ENCODE measurements around the gene AGTPBP1. TPM values are rescaled to one million over a fixed set of nuclear protein-coding genes. Genes with fewer than 3 reads are reported as not detected.

Gene AGTPBP1
- total RNA-seq, 1 donor from 2014 or later, result 18.0 TPM

- Mint-ChIP-seq H3K4me3 (ENCODE audit: unreplicated experiment) (no peak overlapping the region), H3K4me1 (ENCODE audit: unreplicated experiment) (no peaks in the 10 kb centered on the region), H3K27ac (ENCODE audit: unreplicated experiment) (no peak overlapping the region), H3K9me3 (ENCODE audit: unreplicated experiment) (no peaks in the 10 kb centered on the region), H3K36me3 (ENCODE audit: unreplicated experiment) (peaks cover 22% of the 10 kb centered on the region), H3K27me3 (ENCODE audit: unreplicated experiment) (no peaks in the 10 kb centered on the region)
- DNase-seq (ENCODE audit: extremely low spot score, unreplicated experiment), result no peak
- TF ChIP-seq CTCF (IDR thresholded peaks at IDR 0.05), result no peak
These were observed 65.0 kb downstream of the AGTPBP1 start for GRCh38 chr9:85676790-85677189.

GRCh38 chr9:85667374-85667773 lies 74.4 kb downstream of the AGTPBP1 start:
- no peak for TF ChIP-seq CTCF (IDR thresholded peaks at IDR 0.05)
- Mint-ChIP-seq H3K27me3 (ENCODE audit: unreplicated experiment) (no peaks in the 10 kb centered on the region), H3K9me3 (ENCODE audit: unreplicated experiment) (no peaks in the 10 kb centered on the region), H3K4me1 (ENCODE audit: unreplicated experiment) (no peaks in the 10 kb centered on the region), H3K36me3 (ENCODE audit: unreplicated experiment) (peaks cover 14% of the 10 kb centered on the region), H3K27ac (ENCODE audit: unreplicated experiment) (no peak overlapping the region), H3K4me3 (ENCODE audit: unreplicated experiment) (no peak overlapping the region)
- no peak for DNase-seq (ENCODE audit: extremely low spot score, unreplicated experiment)

- H3K27me3 Mint-ChIP-seq (ENCODE audit: unreplicated experiment), result no peaks in the 10 kb centered on the region
- TF ChIP-seq CTCF (IDR thresholded peaks at IDR 0.05), result no peak
- no peak overlapping the region for H3K4me3 Mint-ChIP-seq (ENCODE audit: unreplicated experiment)
- no peak for DNase-seq (ENCODE audit: extremely low spot score, unreplicated experiment)
- no peaks in the 10 kb centered on the region for H3K4me1 Mint-ChIP-seq (ENCODE audit: unreplicated experiment)
- no peaks in the 10 kb centered on the region for H3K9me3 Mint-ChIP-seq (ENCODE audit: unreplicated experiment)
- H3K36me3 Mint-ChIP-seq (ENCODE audit: unreplicated experiment), result peaks cover 10% of the 10 kb centered on the region
- H3K27ac Mint-ChIP-seq (ENCODE audit: unreplicated experiment), result no peak overlapping the region
These were observed 75.7 kb downstream of the AGTPBP1 start for GRCh38 chr9:85666086-85666485.

GRCh38 chr9:85662573-85662972 lies 79.2 kb downstream of the AGTPBP1 start:
- H3K27me3 Mint-ChIP-seq (ENCODE audit: unreplicated experiment), result no peaks in the 10 kb centered on the region
- no peaks in the 10 kb centered on the region for H3K4me1 Mint-ChIP-seq (ENCODE audit: unreplicated experiment)

GRCh38 chr9:85658716-85659115 lies 83.0 kb downstream of the AGTPBP1 start:
- Mint-ChIP-seq H3K36me3 (ENCODE audit: unreplicated experiment) (peaks cover 10% of the 10 kb centered on the region), H3K4me3 (ENCODE audit: unreplicated experiment) (no peak overlapping the region), H3K4me1 (ENCODE audit: unreplicated experiment) (no peaks in the 10 kb centered on the region), H3K9me3 (ENCODE audit: unreplicated experiment) (no peaks in the 10 kb centered on the region), H3K27me3 (ENCODE audit: unreplicated experiment) (no peaks in the 10 kb centered on the region), H3K27ac (ENCODE audit: unreplicated experiment) (no peak overlapping the region)
- no peak for DNase-seq (ENCODE audit: extremely low spot score, unreplicated experiment)
- TF ChIP-seq CTCF (IDR thresholded peaks at IDR 0.05), result no peak

More at GRCh38 chr9:85662573-85662972, 79.2 kb downstream of the AGTPBP1 start:
- no peak for DNase-seq (ENCODE audit: extremely low spot score, unreplicated experiment)
- H3K4me3 Mint-ChIP-seq (ENCODE audit: unreplicated experiment), result no peak overlapping the region
- H3K36me3 Mint-ChIP-seq (ENCODE audit: unreplicated experiment), result peaks cover 10% of the 10 kb centered on the region
- H3K27ac Mint-ChIP-seq (ENCODE audit: unreplicated experiment), result no peak overlapping the region
- no peaks in the 10 kb centered on the region for H3K9me3 Mint-ChIP-seq (ENCODE audit: unreplicated experiment)
- no peak for TF ChIP-seq CTCF (IDR thresholded peaks at IDR 0.05)
